SK-N-MC (cell line): ENCODE data around the gene MYO1G.

Source experiments
- EZH2 ChIP-seq: fragments of 200-600 bp; sonication (generic); IDR thresholded peaks from one replicate; pipeline ENCODE4 v1.6.1; 2017; ENCODE audit warnings: antibody characterized with exemption
- POLR2AphosphoS5 ChIP-seq: IDR thresholded peaks from 2 replicates; pipeline ENCODE4 v1.6.1; 2012; ENCODE audit warnings: mild to moderate bottlenecking, low read depth, low read length, borderline replicate concordance

GRCh38 chr7:44985033-44985695 lies 6.3 kb upstream of the MYO1G start:
- TF ChIP-seq EZH2 (no peak), POLR2AphosphoS5 (no peak)
